ENCODE measurements around the gene SLC9A5.

GRCh38 chr16:67223992-67224391 is 24.8 kb upstream of the SLC9A5 start:
- TF ChIP-seq CTCF (IDR thresholded peaks at IDR 0.05; ENCODE audit: insufficient read depth, low read length) (no peak), GABPA (IDR thresholded peaks at IDR 0.05; ENCODE audit: low read depth) (no peak)
- TF ChIP-seq, protein P1, sequence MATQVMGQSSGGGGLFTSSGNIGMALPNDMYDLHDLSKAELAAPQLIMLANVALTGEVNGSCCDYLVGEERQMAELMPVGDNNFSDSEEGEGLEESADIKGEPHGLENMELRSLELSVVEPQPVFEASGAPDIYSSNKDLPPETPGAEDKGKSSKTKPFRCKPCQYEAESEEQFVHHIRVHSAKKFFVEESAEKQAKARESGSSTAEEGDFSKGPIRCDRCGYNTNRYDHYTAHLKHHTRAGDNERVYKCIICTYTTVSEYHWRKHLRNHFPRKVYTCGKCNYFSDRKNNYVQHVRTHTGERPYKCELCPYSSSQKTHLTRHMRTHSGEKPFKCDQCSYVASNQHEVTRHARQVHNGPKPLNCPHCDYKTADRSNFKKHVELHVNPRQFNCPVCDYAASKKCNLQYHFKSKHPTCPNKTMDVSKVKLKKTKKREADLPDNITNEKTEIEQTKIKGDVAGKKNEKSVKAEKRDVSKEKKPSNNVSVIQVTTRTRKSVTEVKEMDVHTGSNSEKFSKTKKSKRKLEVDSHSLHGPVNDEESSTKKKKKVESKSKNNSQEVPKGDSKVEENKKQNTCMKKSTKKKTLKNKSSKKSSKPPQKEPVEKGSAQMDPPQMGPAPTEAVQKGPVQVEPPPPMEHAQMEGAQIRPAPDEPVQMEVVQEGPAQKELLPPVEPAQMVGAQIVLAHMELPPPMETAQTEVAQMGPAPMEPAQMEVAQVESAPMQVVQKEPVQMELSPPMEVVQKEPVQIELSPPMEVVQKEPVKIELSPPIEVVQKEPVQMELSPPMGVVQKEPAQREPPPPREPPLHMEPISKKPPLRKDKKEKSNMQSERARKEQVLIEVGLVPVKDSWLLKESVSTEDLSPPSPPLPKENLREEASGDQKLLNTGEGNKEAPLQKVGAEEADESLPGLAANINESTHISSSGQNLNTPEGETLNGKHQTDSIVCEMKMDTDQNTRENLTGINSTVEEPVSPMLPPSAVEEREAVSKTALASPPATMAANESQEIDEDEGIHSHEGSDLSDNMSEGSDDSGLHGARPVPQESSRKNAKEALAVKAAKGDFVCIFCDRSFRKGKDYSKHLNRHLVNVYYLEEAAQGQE (IDR thresholded peaks at IDR 0.05; ENCODE audit: insufficient replicate concordance, low read depth): no peak

Measured in HL-60 (cell line).